Neutrophil (primary cell): ENCODE data around the gene SLC38A1.

ENCODE experiments used
- H3K27ac ChIP-seq: fragments of 200-600 bp; sonication (generic); 2 replicates; pipeline ENCODE4 v1.5.1; 2016; ENCODE audit warnings: mild to moderate bottlenecking, moderate library complexity
- H3K27me3 ChIP-seq: fragments of 200-600 bp; sonication (generic); 2 replicates; pipeline ENCODE4 v1.6.0; 2016; ENCODE audit warnings: mild to moderate bottlenecking
- H3K36me3 ChIP-seq: fragments of 200-600 bp; sonication (generic); 2 replicates; pipeline ENCODE4 v1.5.1; 2017
- H3K4me1 ChIP-seq, 2 experiments: fragments of 200-600 bp in 1 of 2; sonication (generic) in 1 of 2; 1 replicate in 1 of 2; 2 replicates in 1 of 2; pipeline versions ENCODE4 v1.5.1 to v1.6.1; 2013 to 2016; ENCODE audit warnings: low read depth in 1 of 2, low read length in 1 of 2, mild to moderate bottlenecking in 1 of 2, moderate library complexity in 1 of 2; ENCODE audit not compliant: control insufficient read depth in 1 of 2, insufficient read depth in 1 of 2
- H3K4me3 ChIP-seq, 2 experiments: fragments of 200-600 bp in 1 of 2; sonication (generic) in 1 of 2; 1 replicate in 1 of 2; 2 replicates in 1 of 2; pipeline ENCODE4 v1.5.1; 2013 to 2016; ENCODE audit warnings: low read depth in 1 of 2, low read length in 1 of 2, mild to moderate bottlenecking in 1 of 2, moderate library complexity in 1 of 2
- H3K9me3 ChIP-seq: fragments of 200-600 bp; sonication (generic); 2 replicates; pipeline ENCODE4 v1.5.1; 2016
- TF ChIP-seq, protein P1 (sequence below): fragments of 200-600 bp; sonication (generic); IDR thresholded peaks from 2 replicates; pipeline ENCODE4 v1.5.1; 2016; ENCODE audit warnings: antibody characterized with exemption

The SLC38A1 gene

DNA sequence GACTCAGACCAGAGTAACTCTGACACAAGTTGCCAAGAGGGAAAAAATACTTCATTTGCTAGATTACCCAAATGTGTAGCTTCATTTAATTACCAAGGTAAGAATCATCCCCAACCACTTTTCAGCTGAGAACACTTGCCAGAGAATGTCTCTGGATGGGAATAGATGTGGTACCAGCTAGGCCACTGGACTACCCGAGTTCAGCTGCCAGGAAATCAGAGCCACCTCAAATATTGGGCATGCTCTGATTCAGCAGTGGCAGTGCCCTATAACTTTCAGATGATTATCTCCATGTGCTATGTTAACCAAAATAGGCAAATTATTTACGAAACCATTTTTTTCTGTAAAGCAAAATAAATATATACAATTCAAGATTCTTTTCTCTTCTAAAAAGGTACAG is 80.7 kb downstream of the SLC38A1 start:
- Histone ChIP-seq H3K4me1 (no peaks in the 10 kb centered on the region), H3K27me3 (no peaks in the 10 kb centered on the region), H3K4me3 (no peak overlapping the region), H3K36me3 (no peaks in the 10 kb centered on the region), H3K9me3 (no peaks in the 10 kb centered on the region), H3K27ac (no peak overlapping the region)
- TF ChIP-seq, protein P1, sequence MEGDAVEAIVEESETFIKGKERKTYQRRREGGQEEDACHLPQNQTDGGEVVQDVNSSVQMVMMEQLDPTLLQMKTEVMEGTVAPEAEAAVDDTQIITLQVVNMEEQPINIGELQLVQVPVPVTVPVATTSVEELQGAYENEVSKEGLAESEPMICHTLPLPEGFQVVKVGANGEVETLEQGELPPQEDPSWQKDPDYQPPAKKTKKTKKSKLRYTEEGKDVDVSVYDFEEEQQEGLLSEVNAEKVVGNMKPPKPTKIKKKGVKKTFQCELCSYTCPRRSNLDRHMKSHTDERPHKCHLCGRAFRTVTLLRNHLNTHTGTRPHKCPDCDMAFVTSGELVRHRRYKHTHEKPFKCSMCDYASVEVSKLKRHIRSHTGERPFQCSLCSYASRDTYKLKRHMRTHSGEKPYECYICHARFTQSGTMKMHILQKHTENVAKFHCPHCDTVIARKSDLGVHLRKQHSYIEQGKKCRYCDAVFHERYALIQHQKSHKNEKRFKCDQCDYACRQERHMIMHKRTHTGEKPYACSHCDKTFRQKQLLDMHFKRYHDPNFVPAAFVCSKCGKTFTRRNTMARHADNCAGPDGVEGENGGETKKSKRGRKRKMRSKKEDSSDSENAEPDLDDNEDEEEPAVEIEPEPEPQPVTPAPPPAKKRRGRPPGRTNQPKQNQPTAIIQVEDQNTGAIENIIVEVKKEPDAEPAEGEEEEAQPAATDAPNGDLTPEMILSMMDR, result no peak

DNA sequence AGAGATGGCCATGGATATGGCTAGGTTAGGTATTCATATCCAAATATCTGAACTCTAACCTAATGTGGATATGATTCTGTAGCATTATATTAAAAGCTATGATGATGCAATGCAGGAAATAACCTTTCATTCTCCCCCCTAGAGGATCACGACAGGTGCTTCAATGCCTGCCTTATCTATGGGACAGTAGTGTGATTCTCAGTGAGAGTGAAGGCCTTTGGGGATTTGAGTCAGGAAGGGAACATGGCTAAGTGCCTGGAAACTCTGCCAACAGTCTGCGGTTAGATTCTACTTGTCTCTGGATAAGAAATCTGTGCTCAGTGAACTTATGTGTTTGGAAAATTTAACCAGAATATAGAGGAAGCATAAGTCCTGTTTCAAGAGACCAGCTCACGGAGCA is 81.8 kb downstream of the SLC38A1 start:
- H3K4me3 ChIP-seq, result no peak overlapping the region
- no peak overlapping the region for H3K27ac ChIP-seq
- no peaks in the 10 kb centered on the region for H3K36me3 ChIP-seq
- H3K27me3 ChIP-seq, result no peaks in the 10 kb centered on the region
- no peaks in the 10 kb centered on the region for H3K4me1 ChIP-seq
- TF ChIP-seq, protein P1, result no peak
- H3K9me3 ChIP-seq, result no peaks in the 10 kb centered on the region

DNA sequence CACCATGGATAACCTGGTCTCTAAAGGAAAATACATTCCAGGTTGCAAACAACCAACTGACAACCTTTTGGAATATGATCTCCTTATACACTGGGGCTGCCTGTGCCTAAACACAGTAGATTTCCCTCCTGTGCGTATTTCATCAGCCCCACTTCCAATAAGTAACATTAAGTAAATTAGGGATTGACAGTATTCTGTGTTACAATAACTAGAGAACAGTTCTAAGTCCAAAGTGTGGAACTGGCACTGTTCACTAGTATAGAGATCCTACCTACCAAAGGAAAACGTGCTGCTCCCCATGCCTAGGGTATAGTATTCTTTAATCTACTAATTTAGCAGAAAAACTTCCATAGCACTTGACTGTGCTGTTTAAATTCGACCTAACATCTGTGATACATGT is 82.8 kb downstream of the SLC38A1 start:
- TF ChIP-seq, protein P1, result no peak
- Histone ChIP-seq H3K36me3 (no peaks in the 10 kb centered on the region), H3K4me3 (no peak overlapping the region), H3K27me3 (no peaks in the 10 kb centered on the region), H3K9me3 (no peaks in the 10 kb centered on the region), H3K4me1 (no peaks in the 10 kb centered on the region), H3K27ac (no peak overlapping the region)

DNA sequence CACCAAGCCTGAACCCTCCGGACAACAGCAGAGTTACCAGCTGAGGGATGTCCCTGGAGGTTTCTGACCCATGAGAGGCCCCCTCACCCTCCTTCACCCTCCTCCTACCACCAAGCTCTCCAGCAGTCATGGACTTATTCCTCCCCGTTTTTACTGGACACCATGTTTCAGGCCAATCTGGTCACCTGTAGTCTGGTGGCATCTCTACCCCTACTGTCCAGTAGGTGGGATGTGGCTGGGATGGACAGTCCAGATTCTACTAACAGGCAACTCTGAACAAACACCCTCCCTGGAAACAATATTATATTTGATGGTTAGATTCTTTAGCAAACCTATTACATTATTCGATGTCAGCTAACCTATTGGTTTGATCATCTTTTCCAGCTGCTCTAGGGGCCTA is 83.2 kb downstream of the SLC38A1 start:
- TF ChIP-seq, protein P1, result no peak
- Histone ChIP-seq H3K9me3 (no peaks in the 10 kb centered on the region), H3K27ac (no peak overlapping the region), H3K27me3 (no peaks in the 10 kb centered on the region), H3K4me1 (no peaks in the 10 kb centered on the region), H3K36me3 (no peaks in the 10 kb centered on the region), H3K4me3 (no peak overlapping the region)

DNA sequence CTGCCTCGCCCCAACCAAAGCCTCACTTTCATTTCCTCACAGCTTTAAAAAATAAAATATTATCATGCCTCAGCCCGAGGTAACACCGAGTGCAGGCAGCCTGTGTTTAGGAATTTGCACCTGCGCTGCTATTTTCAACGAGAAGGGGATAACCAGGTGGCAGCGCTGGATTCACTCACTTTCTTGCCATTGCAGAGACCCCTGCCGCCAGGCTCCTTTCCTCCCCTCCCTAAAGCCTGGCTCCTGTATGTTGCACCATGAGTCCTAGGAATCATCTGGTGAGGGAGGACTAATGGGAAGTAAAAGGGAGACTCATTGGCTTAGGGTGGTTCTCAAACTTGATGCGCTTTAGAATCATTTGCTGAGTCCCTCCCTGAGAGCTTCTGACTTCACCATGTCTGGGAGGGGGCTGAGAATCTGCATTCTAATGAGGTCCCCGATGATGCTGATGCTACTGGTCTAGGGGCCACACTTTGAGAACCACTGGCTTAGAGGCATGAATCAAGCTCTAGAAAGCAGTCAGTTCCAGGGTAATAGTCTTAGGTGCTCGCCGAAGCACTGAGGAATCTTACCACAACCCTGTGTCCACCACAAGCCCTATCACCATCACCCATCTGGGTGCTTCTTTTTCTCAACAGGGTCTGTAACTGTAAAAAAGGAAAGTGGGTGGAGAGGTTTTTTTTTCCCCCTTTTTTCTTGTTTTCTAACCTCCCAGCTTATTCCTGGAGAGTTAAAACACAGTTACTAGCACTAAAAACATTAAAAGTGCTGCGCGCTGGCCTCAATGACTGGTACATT is 83.8 kb downstream of the SLC38A1 start:
- TF ChIP-seq, protein P1, result no peak
- Histone ChIP-seq H3K27me3 (no peaks in the 10 kb centered on the region), H3K36me3 (no peaks in the 10 kb centered on the region), H3K9me3 (no peaks in the 10 kb centered on the region), H3K27ac (no peak overlapping the region), H3K4me1 (no peaks in the 10 kb centered on the region), H3K4me3 (no peak overlapping the region)
